GM12878 (cell line): ENCODE results near the gene HERC2. TPM values are rescaled to one million over a fixed set of nuclear protein-coding genes. Genes with fewer than 3 reads are reported as not detected.

Source experiments
- ATAC-seq: fragments of 200-7000 bp; cut with Tn5 transposase; 3 replicates; pipeline ENCODE4 v1.9.1; 2020; ENCODE audit warnings: mild to moderate bottlenecking, moderate library complexity
- BruUV-seq: library from RNA; stranded (reverse); fragments of 400-500 nt; replicated peaks from 2 replicates; lab custom pipeline; 2021; lab: Mats Ljungman, UMichigan
- CTCF ChIA-PET: fragments of 300-600 bp; sonication (Branson Sonifier 250); formaldehyde crosslinking; extraction: SDS; loops from one replicate; lab custom pipeline; 2021; ENCODE audit warnings: inconsistent platforms; lab: Yijun Ruan, JAX
- POLR2A ChIA-PET: fragments of 350-600 bp; formaldehyde crosslinking; extraction: SDS; loops from one replicate; lab custom pipeline; 2021; ENCODE audit warnings: inconsistent platforms; lab: Charles Lee
- RAD21 ChIA-PET: fragments of 300-600 bp; sonication (Branson Sonifier 250); formaldehyde crosslinking; loops from one replicate; lab custom pipeline; 2023; ENCODE audit warnings: antibody characterized with exemption; ENCODE audit not compliant: unreplicated experiment; lab: Charles Lee
- SMC1A ChIA-PET: fragments of 300-600 bp; sonication (Branson Sonifier 250); formaldehyde crosslinking; loops from one replicate; lab custom pipeline; 2023; ENCODE audit not compliant: unreplicated experiment, uncharacterized antibody; lab: Charles Lee
- DNase-seq: peaks from one replicate; pipeline ENCODE4 v3.0.0-alpha.2; 2011; ENCODE audit warnings: low read depth, low spot score
- FAIRE-seq: peaks from 3 replicates; lab custom pipeline; 2011; peaks lifted over from hg19 to GRCh38; lab: Jason Lieb, UNC
- H2AFZ ChIP-seq: 2 replicates; pipeline ENCODE4 v1.6.0; 2011; ENCODE audit warnings: low read depth, low read length, control low read depth; ENCODE audit not compliant: control insufficient read depth
- H3K27ac ChIP-seq: 2 replicates; pipeline ENCODE4 v1.5.1; 2011; ENCODE audit warnings: control low read depth; ENCODE audit not compliant: control insufficient read depth, insufficient read depth
- H3K27me3 ChIP-seq, 2 experiments: replicated peaks in 1 of 2; 2 replicates each; pipeline versions ENCODE4 v1.6.0 to v1.6.1; 2011; ENCODE audit warnings: low read length in 1 of 2; ENCODE audit not compliant: control insufficient read depth in 2 of 2, insufficient read depth in 2 of 2
- H3K36me3 ChIP-seq, 2 experiments: 2 replicates each; pipeline ENCODE4 v1.5.1; 2011; ENCODE audit warnings: low read length in 1 of 2; ENCODE audit not compliant: control insufficient read depth in 2 of 2, insufficient read depth in 2 of 2
- H3K4me1 ChIP-seq: 2 replicates; pipeline ENCODE4 v1.6.1; 2011; ENCODE audit warnings: mild to moderate bottlenecking, low read length, moderate library complexity, mixed read lengths; ENCODE audit not compliant: control insufficient read depth, insufficient read depth
- H3K4me2 ChIP-seq: 2 replicates; pipeline ENCODE4 v1.6.0; 2011; ENCODE audit warnings: control low read depth; ENCODE audit not compliant: control insufficient read depth, insufficient read depth
- H3K4me3 ChIP-seq: fragments of 200-600 bp; sonication (generic); 2 replicates; pipeline ENCODE4 v1.5.1; 2016
- H3K79me2 ChIP-seq: 2 replicates; pipeline ENCODE4 v1.6.0; 2011; ENCODE audit warnings: low read length; ENCODE audit not compliant: control insufficient read depth, insufficient read depth
- H3K9ac ChIP-seq: 2 replicates; pipeline ENCODE4 v1.8.0; 2011; ENCODE audit warnings: low read length, control low read depth, mixed read lengths; ENCODE audit not compliant: control insufficient read depth, insufficient read depth
- H3K9me3 ChIP-seq: replicated peaks from 3 replicates; pipeline ENCODE4 v1.5.1; 2011; ENCODE audit warnings: mild to moderate bottlenecking, low read length; ENCODE audit not compliant: control insufficient read depth, insufficient read depth
- H4K20me1 ChIP-seq: 2 replicates; pipeline ENCODE4 v1.6.0; 2011; ENCODE audit not compliant: control insufficient read depth, insufficient read depth
- CEBPZ ChIP-seq: fragments of 150-350 bp; IDR thresholded peaks from 2 replicates; pipeline ENCODE4 v1.6.1; 2016; ENCODE audit warnings: low read depth, low read length
- CHD4 ChIP-seq: fragments of 200-600 bp; sonication (generic); IDR thresholded peaks from 2 replicates; pipeline ENCODE4 v1.6.1; 2016; ENCODE audit warnings: mild to moderate bottlenecking
- FOXM1 ChIP-seq: IDR thresholded peaks from 2 replicates; pipeline ENCODE4 v1.6.1; 2012; ENCODE audit warnings: low read depth, mild to moderate bottlenecking, inconsistent platforms, low read length, moderate library complexity
- GABPA ChIP-seq: IDR thresholded peaks from 2 replicates; pipeline ENCODE4 v1.6.1; 2014; ENCODE audit warnings: antibody characterized with exemption, low read depth, mild to moderate bottlenecking, inconsistent platforms
- MEF2A ChIP-seq: IDR thresholded peaks from 2 replicates; pipeline ENCODE4 v1.6.1; 2011; ENCODE audit warnings: low read depth, mild to moderate bottlenecking, low read length, moderate library complexity; ENCODE audit not compliant: insufficient read depth
- MEF2B ChIP-seq: fragments of 450-650 bp; IDR thresholded peaks from 2 replicates; pipeline ENCODE4 v1.6.1; 2018; ENCODE audit warnings: mild to moderate bottlenecking, moderate library complexity; ENCODE audit not compliant: partially characterized antibody, poor library complexity, severe bottlenecking
- MLLT1 ChIP-seq: fragments of 450-650 bp; IDR thresholded peaks from 2 replicates; pipeline ENCODE4 v1.6.1; 2016; ENCODE audit warnings: mild to moderate bottlenecking
- POLR2A ChIP-seq: IDR thresholded peaks from 2 replicates; pipeline ENCODE4 v1.6.1; 2011; ENCODE audit warnings: low read depth, mild to moderate bottlenecking, low read length
- POU2F2 ChIP-seq: IDR thresholded peaks from 3 replicates; pipeline ENCODE4 v1.6.1; 2011; ENCODE audit warnings: low read depth, mild to moderate bottlenecking, low read length, borderline replicate concordance
- RB1 ChIP-seq: fragments of 450-650 bp; formaldehyde crosslinking; IDR thresholded peaks from 2 replicates; pipeline ENCODE4 v1.6.1; 2017; ENCODE audit warnings: mild to moderate bottlenecking, borderline replicate concordance
- REST ChIP-seq: IDR thresholded peaks from 2 replicates; pipeline ENCODE4 v1.6.1; 2012; ENCODE audit warnings: mild to moderate bottlenecking, low read depth, low read length
- RUNX3 ChIP-seq: IDR thresholded peaks from 2 replicates; pipeline ENCODE4 v1.6.1; 2012; ENCODE audit warnings: low read length, inconsistent platforms
- SMAD5 ChIP-seq: IDR thresholded peaks from 2 replicates; pipeline ENCODE4 v1.6.1; 2016; ENCODE audit warnings: antibody characterized with exemption, low read depth
- WGBS: methylation state at CpG from one replicate; pipeline ENCODE4 v1.1.6; 2016; ENCODE audit warnings: low lambda C conversion rate; ENCODE audit not compliant: insufficient replicate concordance, insufficient coverage; ENCODE audit errors: missing lambda C conversion rate; 5-methylcytosine and 5-hydroxymethylcytosine counted together
- in situ Hi-C: fragments of 300-500 bp; cut with MboI; formaldehyde crosslinking; loops from 9 replicates; pipeline ENCODE4 v1.14.3; 2018; ENCODE audit warnings: mixed read lengths
- intact Hi-C: fragments of 100-400 bp; cut with micrococcal nuclease; formaldehyde crosslinking; loops from one replicate; pipeline ENCODE4 v1.14.2; 2022; ENCODE audit not compliant: unreplicated experiment
- polyA plus RNA-seq, 11 experiments: library from polyadenylated mRNA; depleted of rRNA in 4 of 11; unstranded in 6 of 11; stranded (reverse) in 5 of 11; fragments of >200 nt; fragmentation: Nextera tagmentation in 4 of 11; fragmentation: Illumina TruSeq in 1 of 11; extraction: Ambion mirVana in 4 of 11; extraction: Trizol in 1 of 11; gene quantifications; 1 replicate in 1 of 11; 2 replicates in 10 of 11; pipeline versions ENCODE4 v1.2.1 to v1.2.3, GENCODE V29; 2011 to 2016; ENCODE audit warnings: inconsistent platforms in 2 of 11, missing spikeins in 2 of 11, low read depth in 1 of 11
- total RNA-seq, 4 experiments: library from RNA; depleted of rRNA in 3 of 4; stranded (reverse); fragments of >200 nt in 3 of 4; fragmentation: Illumina TruSeq in 1 of 4; extraction: Trizol in 1 of 4; gene quantifications; 2 replicates each; pipeline versions ENCODE4 v1.2.1 to v1.2.3, GENCODE V29; 2013 to 2021
- TF ChIP-seq, protein P1 (sequence below): fragments of 450-650 bp; IDR thresholded peaks from 2 replicates; pipeline ENCODE4 v1.6.1; 2017; ENCODE audit warnings: mild to moderate bottlenecking, low read depth, inconsistent platforms; ENCODE audit not compliant: poor library complexity, severe bottlenecking

Gene HERC2
- total and polyA plus RNA-seq, 10 of the 15 experiments (the other 5 are each of a cell fraction or from before 2014, with no cell fraction given): 6.1 to 39.0 (median 24.0) TPM

- TF ChIP-seq REST (no peak), CEBPZ (no peak), MEF2B (no peak)
Observed at GRCh38 chr15:28281876-28282275, 40.1 kb downstream of the HERC2 start (continued).

GRCh38 chr15:28274635-28275034, 47.3 kb downstream of the HERC2 start:
- Histone ChIP-seq H2AFZ (no peak overlapping the region), H3K4me2 (no peak overlapping the region), H3K79me2 (no peaks in the 10 kb centered on the region), H3K36me3 (peaks cover 0 to 12% of the 10 kb centered on the region in 2 experiments; a peak in 3 of 4 replicates), H3K9me3 (no peaks in the 10 kb centered on the region), H3K4me3 (no peak overlapping the region), H3K9ac (no peak overlapping the region), H4K20me1 (no peaks in the 10 kb centered on the region), H3K27ac (no peak overlapping the region), H3K27me3 (no peaks in the 10 kb centered on the region), H3K4me1 (no peaks in the 10 kb centered on the region)
- RAD21 ChIA-PET: no interaction called here
- SMC1A ChIA-PET: no interaction called here
- over 99% methylated on average over 16 of the region's 16 CpGs for WGBS
- intact Hi-C loops (no loop called here), in situ Hi-C loops (no loop called here)
- ATAC-seq: no peak
- no TSS peak for BruUV-seq
- CTCF ChIA-PET: no interaction called here
- no peak for DNase-seq
- POLR2A ChIA-PET: no interaction called here
- no peak for FAIRE-seq
- TF ChIP-seq MEF2A (no peak), CHD4 (no peak), RB1 (no peak), POLR2A (no peak), FOXM1 (no peak), MLLT1 (no peak), POU2F2 (no peak), GABPA (no peak), RUNX3 (no peak), SMAD5 (no peak)
- TF ChIP-seq, protein P1, sequence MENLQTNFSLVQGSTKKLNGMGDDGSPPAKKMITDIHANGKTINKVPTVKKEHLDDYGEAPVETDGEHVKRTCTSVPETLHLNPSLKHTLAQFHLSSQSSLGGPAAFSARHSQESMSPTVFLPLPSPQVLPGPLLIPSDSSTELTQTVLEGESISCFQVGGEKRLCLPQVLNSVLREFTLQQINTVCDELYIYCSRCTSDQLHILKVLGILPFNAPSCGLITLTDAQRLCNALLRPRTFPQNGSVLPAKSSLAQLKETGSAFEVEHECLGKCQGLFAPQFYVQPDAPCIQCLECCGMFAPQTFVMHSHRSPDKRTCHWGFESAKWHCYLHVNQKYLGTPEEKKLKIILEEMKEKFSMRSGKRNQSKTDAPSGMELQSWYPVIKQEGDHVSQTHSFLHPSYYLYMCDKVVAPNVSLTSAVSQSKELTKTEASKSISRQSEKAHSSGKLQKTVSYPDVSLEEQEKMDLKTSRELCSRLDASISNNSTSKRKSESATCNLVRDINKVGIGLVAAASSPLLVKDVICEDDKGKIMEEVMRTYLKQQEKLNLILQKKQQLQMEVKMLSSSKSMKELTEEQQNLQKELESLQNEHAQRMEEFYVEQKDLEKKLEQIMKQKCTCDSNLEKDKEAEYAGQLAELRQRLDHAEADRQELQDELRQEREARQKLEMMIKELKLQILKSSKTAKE: no peak
